ENCODE measurements around the gene TYMS. TPM values are rescaled to one million over a fixed set of nuclear protein-coding genes. Genes with fewer than 3 reads are reported as not detected.

TYMS gene
- total and polyA plus RNA-seq, 8 donors: 25.9 to 226 (median 142) TPM

DNA sequence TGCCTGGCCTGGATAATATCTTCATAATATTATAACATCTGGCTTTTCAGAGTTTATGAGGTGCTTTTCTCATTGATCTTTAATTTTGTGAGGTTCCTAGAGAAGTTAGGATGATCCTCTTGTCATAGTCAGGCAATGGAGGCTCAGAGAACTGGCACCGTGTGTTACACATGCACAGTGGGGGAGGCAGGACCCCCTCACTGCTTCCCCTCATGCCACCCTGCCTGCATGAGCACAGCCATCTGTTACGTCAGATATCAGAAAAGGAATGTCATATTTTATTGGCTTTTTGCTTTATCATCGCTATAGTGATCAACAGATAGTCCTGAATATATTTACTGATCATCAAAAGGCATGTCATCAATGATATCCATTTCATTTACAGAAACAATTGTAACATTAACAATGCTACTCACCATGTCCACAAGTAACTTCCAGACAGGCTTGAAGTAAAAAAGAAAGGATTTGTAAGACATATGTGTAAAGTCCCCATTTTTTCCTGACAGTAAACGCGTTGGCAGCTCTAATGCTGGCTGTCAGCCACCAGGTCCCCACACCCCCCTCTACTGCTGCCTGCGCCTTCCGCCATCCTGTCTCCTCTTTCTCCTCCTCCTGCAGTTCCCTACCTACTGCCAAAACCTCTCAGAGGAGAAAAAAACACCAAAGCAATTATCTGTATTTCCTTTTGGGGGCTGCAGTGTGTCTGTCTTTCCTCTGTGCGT lies 36.2 kb downstream of the TYMS start:
- no peak overlapping the region for H3K27ac ChIP-seq
- H3K4me1 ChIP-seq: no peaks in the 10 kb centered on the region
- TF ChIP-seq, protein P1, sequence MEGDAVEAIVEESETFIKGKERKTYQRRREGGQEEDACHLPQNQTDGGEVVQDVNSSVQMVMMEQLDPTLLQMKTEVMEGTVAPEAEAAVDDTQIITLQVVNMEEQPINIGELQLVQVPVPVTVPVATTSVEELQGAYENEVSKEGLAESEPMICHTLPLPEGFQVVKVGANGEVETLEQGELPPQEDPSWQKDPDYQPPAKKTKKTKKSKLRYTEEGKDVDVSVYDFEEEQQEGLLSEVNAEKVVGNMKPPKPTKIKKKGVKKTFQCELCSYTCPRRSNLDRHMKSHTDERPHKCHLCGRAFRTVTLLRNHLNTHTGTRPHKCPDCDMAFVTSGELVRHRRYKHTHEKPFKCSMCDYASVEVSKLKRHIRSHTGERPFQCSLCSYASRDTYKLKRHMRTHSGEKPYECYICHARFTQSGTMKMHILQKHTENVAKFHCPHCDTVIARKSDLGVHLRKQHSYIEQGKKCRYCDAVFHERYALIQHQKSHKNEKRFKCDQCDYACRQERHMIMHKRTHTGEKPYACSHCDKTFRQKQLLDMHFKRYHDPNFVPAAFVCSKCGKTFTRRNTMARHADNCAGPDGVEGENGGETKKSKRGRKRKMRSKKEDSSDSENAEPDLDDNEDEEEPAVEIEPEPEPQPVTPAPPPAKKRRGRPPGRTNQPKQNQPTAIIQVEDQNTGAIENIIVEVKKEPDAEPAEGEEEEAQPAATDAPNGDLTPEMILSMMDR (IDR thresholded peaks at IDR 0.05): no peak
- ATAC-seq (no peak), DNase-seq (no peak)
- H3K27me3 ChIP-seq: no peaks in the 10 kb centered on the region
- intact Hi-C loops (cut with DNase I): no loop called here
- H3K36me3 ChIP-seq: peaks cover 0 to 70% of the 10 kb centered on the region in 2 donors
- H3K4me3 ChIP-seq: no peak overlapping the region
- H3K9me3 ChIP-seq: no peaks in the 10 kb centered on the region

DNA sequence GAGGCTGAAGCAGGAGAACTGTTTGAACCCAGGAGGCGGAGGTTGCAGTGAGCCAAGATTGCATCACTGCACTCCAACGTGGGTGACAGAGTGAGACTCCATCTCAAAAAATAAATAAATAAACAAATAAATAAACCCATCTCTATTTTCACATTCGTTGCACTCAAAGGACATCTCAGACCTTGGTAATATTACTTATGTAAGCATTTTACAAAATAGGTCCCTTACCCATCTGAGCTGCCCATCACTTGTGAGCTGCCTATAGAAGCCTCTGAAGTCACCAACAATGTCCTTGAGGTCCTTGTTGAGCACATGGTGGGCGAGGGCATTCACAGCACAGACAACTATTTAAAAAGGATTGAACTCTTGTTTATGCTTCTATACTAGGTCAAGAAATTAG lies 39.6 kb downstream of the TYMS start:
- Histone ChIP-seq H3K4me3 (no peak overlapping the region), H3K27ac (no peak overlapping the region), H3K9me3 (no peaks in the 10 kb centered on the region), H3K27me3 (no peaks in the 10 kb centered on the region), H3K36me3 (peaks cover 0 to 58% of the 10 kb centered on the region in 2 donors), H3K4me1 (no peaks in the 10 kb centered on the region)
- DNase-seq: no peak
- intact Hi-C loops (cut with DNase I): no loop called here
- TF ChIP-seq, protein P1 (IDR thresholded peaks at IDR 0.05): no peak
- no peak for ATAC-seq

DNA sequence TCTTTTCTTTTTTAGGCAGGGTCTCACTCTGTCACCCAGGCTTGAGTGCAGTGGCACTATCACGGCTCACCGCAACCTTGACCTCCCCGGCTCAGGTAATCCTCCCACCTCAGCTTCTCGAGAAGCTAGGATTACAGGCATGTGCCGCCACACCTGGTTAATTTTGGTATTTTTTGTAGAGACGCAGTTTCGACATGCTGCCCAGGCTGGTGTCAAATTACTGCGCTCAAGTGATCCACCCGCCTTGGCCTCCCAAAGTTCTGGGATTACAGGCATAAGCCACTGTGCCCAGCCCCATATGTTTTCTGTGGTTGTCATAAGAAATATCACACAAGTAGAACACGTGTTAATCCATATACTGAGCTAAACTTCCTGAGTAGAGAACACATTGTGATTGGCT lies 40.3 kb downstream of the TYMS start:
- intact Hi-C loops (cut with DNase I): no loop called here
- TF ChIP-seq, protein P1 (IDR thresholded peaks at IDR 0.05): no peak
- H3K4me1 ChIP-seq: peaks cover 0 to 6% of the 10 kb centered on the region in 2 donors
- DNase-seq (no peak), ATAC-seq (peak; percentile 63)
- no peaks in the 10 kb centered on the region for H3K27me3 ChIP-seq
- H3K4me3 ChIP-seq: no peak overlapping the region
- no peaks in the 10 kb centered on the region for H3K9me3 ChIP-seq
- H3K36me3 ChIP-seq: peaks cover 0 to 50% of the 10 kb centered on the region in 2 donors
- H3K27ac ChIP-seq: no peak overlapping the region

DNA sequence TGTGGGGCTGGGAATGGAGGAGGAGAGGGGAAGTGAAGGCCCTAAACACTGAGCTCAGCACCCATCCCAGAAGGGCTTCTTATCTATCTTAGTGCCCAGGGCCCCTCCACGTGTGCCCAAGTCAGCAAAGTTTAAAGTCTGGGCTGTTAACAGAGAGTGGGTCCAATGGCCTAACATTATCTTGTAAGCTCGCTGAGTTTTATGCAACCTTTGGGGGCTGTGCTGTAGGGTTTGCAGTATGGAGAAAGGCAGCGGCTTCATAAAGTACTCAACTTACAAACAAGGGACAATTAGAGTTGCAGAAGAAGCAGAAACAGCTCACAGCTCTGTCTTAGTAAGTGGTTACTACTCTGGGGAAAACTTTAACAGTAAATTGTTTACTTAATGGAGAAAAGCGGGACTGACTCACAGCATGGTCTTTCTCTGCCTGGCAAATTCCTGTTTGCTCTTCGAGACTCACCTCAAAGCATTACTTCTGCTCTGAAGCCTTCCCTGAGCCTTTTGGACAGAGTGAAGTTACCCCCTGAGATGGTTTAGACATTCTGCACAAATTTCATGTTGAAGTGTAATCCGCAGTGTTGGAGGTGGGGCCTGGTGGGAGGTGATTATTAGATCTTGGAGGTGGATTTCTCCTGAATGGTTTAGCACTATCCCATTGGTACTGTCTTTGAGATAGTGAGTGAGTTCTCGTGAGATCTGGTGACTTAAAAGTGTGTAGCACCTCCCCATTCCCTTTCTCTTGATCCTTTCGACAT lies 45.9 kb downstream of the TYMS start:
- H3K4me3 ChIP-seq: no peak overlapping the region
- TF ChIP-seq, protein P1 (IDR thresholded peaks at IDR 0.05): no peak
- peaks cover 0 to 39% of the 10 kb centered on the region in 2 donors for H3K36me3 ChIP-seq
- peak; percentile 80 for ATAC-seq
- intact Hi-C loops (cut with DNase I): no loop called here
- H3K27me3 ChIP-seq: no peaks in the 10 kb centered on the region
- DNase-seq: no peak
- peaks cover 0 to 18% of the 10 kb centered on the region in 2 donors for H3K4me1 ChIP-seq
- H3K9me3 ChIP-seq: no peaks in the 10 kb centered on the region
- peak overlapping the region in 1 of 2 donors; percentile 38 for H3K27ac ChIP-seq

DNA sequence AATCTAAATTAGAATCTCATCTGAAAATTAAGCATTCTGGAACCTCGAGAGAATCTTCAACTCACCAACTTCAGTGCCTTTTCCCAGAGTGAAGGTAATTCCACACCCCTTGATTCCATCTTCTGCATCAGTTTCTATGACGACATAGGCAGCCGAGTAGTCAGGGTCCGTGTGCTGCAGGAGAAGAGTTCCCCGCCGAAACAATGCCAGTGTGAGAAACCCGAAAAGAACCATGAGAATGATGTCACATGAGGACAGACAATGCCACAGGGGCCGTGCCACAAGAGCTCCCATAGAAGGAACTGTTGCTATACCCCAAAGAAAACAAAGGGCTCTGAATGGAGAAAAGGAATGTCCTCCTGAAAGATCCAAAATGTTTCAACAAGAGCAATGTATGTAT lies 49.0 kb downstream of the TYMS start:
- no peak overlapping the region for H3K4me3 ChIP-seq
- intact Hi-C loops (cut with DNase I): no loop called here
- no peaks in the 10 kb centered on the region for H3K27me3 ChIP-seq
- no peaks in the 10 kb centered on the region for H3K9me3 ChIP-seq
- TF ChIP-seq, protein P1 (IDR thresholded peaks at IDR 0.05): no peak
- no peak overlapping the region for H3K27ac ChIP-seq
- H3K4me1 ChIP-seq: peaks cover 7 to 37% of the 10 kb centered on the region in 2 donors
- DNase-seq (no peak), ATAC-seq (no peak)
- peaks cover 0 to 30% of the 10 kb centered on the region in 2 donors for H3K36me3 ChIP-seq
